Activated T-cell treated with anti-CD3 and anti-CD28 coated beads, Interleukin-2, amount 50 U/mL, for 4 hours (primary cell): ENCODE measurements around the gene NDNF. TPM values are rescaled to one million over a fixed set of nuclear protein-coding genes. Genes with fewer than 3 reads are reported as not detected.

Experiments
- ATAC-seq, 2 donors: fragments of 200-7000 bp; cut with Tn5 transposase; one replicate each; pipeline ENCODE4 v1.10.0; 2021
- DNase-seq: peaks from one replicate; pipeline ENCODE4 v3.0.0-alpha.2; 2020
- H3K27me3 Mint-ChIP-seq: one replicate; pipeline ENCODE4 v1.8.0; 2021; ENCODE audit warnings: low read depth, mixed read lengths
- H3K36me3 Mint-ChIP-seq: one replicate; pipeline ENCODE4 v1.8.0; 2022; ENCODE audit warnings: mixed read lengths; ENCODE audit not compliant: insufficient read depth
- H3K4me1 Mint-ChIP-seq: one replicate; pipeline ENCODE4 v1.8.0; 2021; ENCODE audit warnings: low read depth, mixed read lengths
- H3K4me3 Mint-ChIP-seq: one replicate; pipeline ENCODE4 v1.8.0; 2021; ENCODE audit warnings: mild to moderate bottlenecking, moderate library complexity, mixed read lengths
- H3K9me3 Mint-ChIP-seq: one replicate; pipeline ENCODE4 v1.8.0; 2021; ENCODE audit warnings: mixed read lengths
- total RNA-seq, 3 donors: library from RNA; stranded (reverse); gene quantifications; one replicate each; pipeline ENCODE4 v1.2.1, GENCODE V29; 2021

The NDNF gene
- total RNA-seq, result under 1 TPM in 2 of 3 donors, not detected in 1; 0.16 to 0.18 TPM

GRCh38 chr4:121072224-121073003, at the start of gene NDNF:
Gene NDNF (minus strand): TSS chr4:121072535. CDS start chr4:121045837, 26,698 bp downstream.
- peak within 1 kb of the TSS; percentile 81 for H3K4me3 Mint-ChIP-seq
- H3K36me3 Mint-ChIP-seq, result no peaks in the 10 kb centered on the region
- no peaks in the 10 kb centered on the region for H3K9me3 Mint-ChIP-seq
- ATAC-seq (peak; percentile 60 to 75), DNase-seq (peak; percentile 43)
- peaks cover 67% of the 10 kb centered on the region for H3K27me3 Mint-ChIP-seq
- H3K4me1 Mint-ChIP-seq, result peaks cover 28% of the 10 kb centered on the region

- Mint-ChIP-seq H3K27me3 (no peaks in the 10 kb centered on the region), H3K36me3 (no peaks in the 10 kb centered on the region), H3K9me3 (no peaks in the 10 kb centered on the region), H3K4me3 (no peak overlapping the region), H3K4me1 (peaks cover 11% of the 10 kb centered on the region)
- no peak for ATAC-seq
- DNase-seq, result no peak
Observed at GRCh38 chr4:121119715-121120114, 47.4 kb upstream of the NDNF start.

DNA sequence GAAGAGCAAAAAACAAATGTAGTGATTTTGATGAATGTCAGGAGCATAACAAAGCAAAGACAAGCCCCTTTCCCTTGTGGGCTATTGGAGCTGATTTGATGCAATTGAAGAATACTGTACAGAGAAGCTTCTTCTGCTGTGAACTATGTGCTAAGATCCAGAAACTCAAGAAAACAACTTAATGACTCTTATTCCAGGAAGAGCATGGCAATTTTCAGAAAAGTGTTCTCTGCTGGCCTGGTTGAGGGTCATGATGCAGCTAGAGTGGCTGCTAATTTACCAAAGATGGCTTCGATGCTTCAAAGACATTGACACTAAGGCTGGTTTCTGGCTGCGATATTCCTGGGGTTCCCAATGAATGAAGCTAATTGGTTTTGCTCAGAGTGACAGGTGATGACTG, 46.0 kb upstream of the NDNF start:
- DNase-seq (no peak), ATAC-seq (no peak)
- Mint-ChIP-seq H3K4me1 (peaks cover 13% of the 10 kb centered on the region), H3K27me3 (no peaks in the 10 kb centered on the region), H3K9me3 (no peaks in the 10 kb centered on the region), H3K4me3 (no peak overlapping the region), H3K36me3 (no peaks in the 10 kb centered on the region)

DNA sequence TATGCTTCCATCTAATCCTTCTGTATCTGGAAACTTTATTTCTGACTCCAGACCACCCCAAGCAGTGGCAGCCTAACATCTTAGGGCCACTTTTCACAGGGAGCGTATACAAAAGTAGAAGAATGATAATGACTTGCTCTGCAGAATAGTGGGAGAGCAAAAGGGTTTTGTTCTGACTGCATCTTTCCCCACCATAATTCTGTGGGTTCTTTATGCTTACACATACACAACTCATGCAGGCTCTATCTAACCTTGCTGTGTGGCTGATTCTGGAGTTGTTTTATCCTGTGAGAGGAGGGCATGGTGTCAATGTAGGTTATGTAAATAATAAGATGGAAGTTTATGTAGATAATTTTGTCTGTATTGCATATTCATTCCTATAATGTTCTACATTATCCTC, 42.4 kb upstream of the NDNF start:
- ATAC-seq, result peak; percentile 61 to 65
- H3K36me3 Mint-ChIP-seq, result no peaks in the 10 kb centered on the region
- H3K27me3 Mint-ChIP-seq, result no peaks in the 10 kb centered on the region
- H3K4me1 Mint-ChIP-seq, result peaks cover 13% of the 10 kb centered on the region
- DNase-seq, result no peak
- no peaks in the 10 kb centered on the region for H3K9me3 Mint-ChIP-seq
- H3K4me3 Mint-ChIP-seq, result no peak overlapping the region

DNA sequence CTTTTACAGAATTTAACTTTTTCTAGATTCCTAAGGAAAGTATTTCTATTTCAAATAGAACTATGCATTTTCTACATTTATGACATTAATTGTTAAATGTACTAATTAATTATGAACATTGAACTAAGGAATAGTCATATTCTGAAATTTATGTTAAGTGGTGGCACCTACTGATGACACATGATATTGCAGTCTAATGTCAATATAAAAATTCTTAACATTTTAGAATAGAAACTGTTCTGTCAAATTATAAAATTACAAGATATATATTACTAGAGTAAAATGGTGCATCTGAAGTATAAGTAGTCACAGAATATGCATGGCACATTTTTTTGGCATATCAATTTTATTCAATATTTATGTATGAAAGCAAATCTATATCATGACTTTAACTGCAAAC, 40.2 kb upstream of the NDNF start:
- ATAC-seq (no peak), DNase-seq (no peak)
- H3K9me3 Mint-ChIP-seq, result no peaks in the 10 kb centered on the region
- peaks cover 2% of the 10 kb centered on the region for H3K4me1 Mint-ChIP-seq
- no peak overlapping the region for H3K4me3 Mint-ChIP-seq
- no peaks in the 10 kb centered on the region for H3K27me3 Mint-ChIP-seq
- no peaks in the 10 kb centered on the region for H3K36me3 Mint-ChIP-seq

- no peaks in the 10 kb centered on the region for H3K36me3 Mint-ChIP-seq
- no peak for DNase-seq
- peaks cover 4% of the 10 kb centered on the region for H3K9me3 Mint-ChIP-seq
- peaks cover 2% of the 10 kb centered on the region for H3K27me3 Mint-ChIP-seq
- no peak for ATAC-seq
- H3K4me3 Mint-ChIP-seq, result no peak overlapping the region
- no peaks in the 10 kb centered on the region for H3K4me1 Mint-ChIP-seq
Observed at GRCh38 chr4:121108557-121108956, 36.2 kb upstream of the NDNF start.

DNA sequence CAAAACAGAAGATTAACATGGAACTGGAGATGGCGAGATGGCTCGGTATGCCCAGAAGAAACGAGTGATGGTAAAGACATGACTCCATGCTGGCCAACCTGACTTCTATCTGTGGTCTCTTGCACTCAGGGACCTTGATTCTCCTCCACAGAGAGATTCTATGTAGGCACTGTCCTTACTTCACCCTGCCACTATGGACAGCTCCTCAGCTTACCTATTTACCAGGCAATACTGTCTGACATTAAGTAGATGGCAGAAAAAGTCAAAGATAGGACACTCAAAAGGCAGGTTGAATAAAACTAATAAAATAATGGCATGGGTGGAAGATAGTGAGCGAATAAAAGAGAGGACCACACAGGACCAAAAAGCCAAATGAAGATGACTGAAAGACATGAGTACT, 35.2 kb upstream of the NDNF start:
- Mint-ChIP-seq H3K4me3 (no peak overlapping the region), H3K4me1 (no peaks in the 10 kb centered on the region), H3K27me3 (peaks cover 2% of the 10 kb centered on the region), H3K9me3 (peaks cover 4% of the 10 kb centered on the region), H3K36me3 (no peaks in the 10 kb centered on the region)
- no peak for ATAC-seq
- DNase-seq, result no peak

GRCh38 chr4:121100093-121100775, 27.9 kb upstream of the NDNF start:
- Mint-ChIP-seq H3K4me1 (no peaks in the 10 kb centered on the region), H3K4me3 (no peak overlapping the region), H3K27me3 (no peaks in the 10 kb centered on the region), H3K9me3 (no peaks in the 10 kb centered on the region), H3K36me3 (no peaks in the 10 kb centered on the region)
- DNase-seq, result no peak
- ATAC-seq, result no peak

DNA sequence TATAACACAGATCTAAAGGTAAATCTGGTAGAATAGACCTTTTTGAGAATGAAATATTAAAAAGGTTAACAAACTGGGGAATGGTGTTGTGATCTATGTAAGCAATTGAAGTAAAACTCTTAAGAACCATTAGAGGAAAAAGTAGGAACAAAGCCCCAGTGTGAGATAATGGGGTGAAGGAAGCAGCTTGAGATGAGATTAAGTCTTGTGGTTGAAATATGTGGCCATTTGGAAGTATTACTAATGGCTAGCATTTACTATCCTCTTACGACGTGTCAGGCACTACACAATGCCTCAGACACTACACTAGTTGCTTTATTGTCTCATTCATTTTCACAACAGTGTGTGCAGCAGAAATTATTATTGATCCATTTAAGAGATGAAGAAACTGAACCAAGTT, 25.9 kb upstream of the NDNF start:
- Mint-ChIP-seq H3K9me3 (no peaks in the 10 kb centered on the region), H3K36me3 (no peaks in the 10 kb centered on the region), H3K27me3 (no peaks in the 10 kb centered on the region), H3K4me3 (no peak overlapping the region), H3K4me1 (no peaks in the 10 kb centered on the region)
- ATAC-seq (no peak), DNase-seq (no peak)

DNA sequence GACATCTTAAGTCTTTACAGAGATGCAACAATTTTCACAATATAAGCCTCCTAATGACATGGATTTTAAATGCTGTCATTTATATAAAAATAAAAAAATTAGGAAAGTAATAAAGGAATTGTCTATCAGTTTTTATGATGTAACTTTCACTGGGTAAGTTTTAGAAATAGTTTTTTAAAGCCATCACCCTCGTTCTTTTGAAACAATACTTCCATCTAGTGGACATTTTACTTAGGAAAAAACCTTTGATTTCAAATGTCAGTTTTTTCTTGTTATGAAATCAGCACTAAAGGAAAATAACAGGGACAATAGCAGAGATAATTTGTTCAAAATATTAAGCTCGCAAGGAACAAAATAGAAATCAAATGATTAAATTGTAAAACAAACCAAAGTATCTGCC, 24.3 kb upstream of the NDNF start:
- no peaks in the 10 kb centered on the region for H3K4me1 Mint-ChIP-seq
- DNase-seq (no peak), ATAC-seq (no peak)

DNA sequence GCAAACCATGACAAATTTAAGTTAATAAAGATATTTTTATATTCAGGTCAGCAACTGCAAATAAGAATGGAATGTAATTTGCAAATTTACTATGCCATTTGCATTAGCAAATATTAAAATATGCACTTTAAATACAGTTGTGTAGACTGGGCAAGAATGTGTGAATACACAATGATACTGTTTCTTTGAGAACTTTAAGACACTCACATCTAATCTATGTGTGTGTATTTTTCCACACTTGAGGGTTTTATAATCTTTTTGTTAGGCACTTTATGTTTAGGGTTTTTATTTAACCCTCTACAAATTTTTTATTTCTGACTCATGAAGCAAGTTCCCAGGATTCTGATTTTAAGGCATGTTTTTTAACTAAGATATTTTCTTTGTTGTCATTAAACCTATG, 23.9 kb upstream of the NDNF start:
- no peaks in the 10 kb centered on the region for H3K9me3 Mint-ChIP-seq
- H3K27me3 Mint-ChIP-seq, result no peaks in the 10 kb centered on the region
- no peaks in the 10 kb centered on the region for H3K36me3 Mint-ChIP-seq
- H3K4me3 Mint-ChIP-seq, result no peak overlapping the region
- DNase-seq, result no peak
- no peaks in the 10 kb centered on the region for H3K4me1 Mint-ChIP-seq
- ATAC-seq, result no peak

More for the DNA sequence above, 24.3 kb upstream of the NDNF start:
- Mint-ChIP-seq H3K36me3 (no peaks in the 10 kb centered on the region), H3K9me3 (no peaks in the 10 kb centered on the region), H3K27me3 (no peaks in the 10 kb centered on the region), H3K4me3 (no peak overlapping the region)

DNA sequence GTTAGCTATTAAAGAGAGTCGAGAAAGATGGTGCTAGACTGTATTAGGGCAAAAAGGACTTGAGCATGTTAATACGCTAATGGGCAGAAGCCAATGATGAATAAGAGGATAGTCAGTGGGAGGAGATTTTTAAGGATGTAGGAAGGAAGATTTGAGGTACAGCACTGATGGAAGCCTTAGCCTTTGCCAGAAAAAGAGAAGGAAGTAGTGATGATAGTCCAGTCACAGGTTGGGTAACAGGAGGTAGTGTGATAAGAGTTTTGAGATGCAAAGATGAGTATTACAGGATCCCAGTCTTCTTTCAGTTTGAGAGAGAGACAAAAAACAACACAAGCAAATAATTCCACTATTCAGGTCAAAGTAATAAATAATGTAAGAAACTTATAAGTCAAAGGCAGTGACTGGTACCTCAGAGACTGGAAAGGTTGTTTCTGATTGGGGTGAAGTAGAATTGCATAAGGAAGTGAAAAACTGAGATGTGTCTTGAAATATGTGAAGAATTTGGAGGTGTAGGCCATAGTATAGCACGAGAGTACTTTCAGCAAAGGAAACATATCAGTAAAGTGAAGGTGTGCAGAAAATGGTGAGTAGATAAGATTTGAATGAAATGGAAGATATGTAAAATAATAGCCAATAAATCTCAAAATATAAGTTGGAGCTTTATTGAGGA, 22.1 kb upstream of the NDNF start:
- ATAC-seq, result no peak
- Mint-ChIP-seq H3K36me3 (no peaks in the 10 kb centered on the region), H3K4me3 (no peak overlapping the region)

DNA sequence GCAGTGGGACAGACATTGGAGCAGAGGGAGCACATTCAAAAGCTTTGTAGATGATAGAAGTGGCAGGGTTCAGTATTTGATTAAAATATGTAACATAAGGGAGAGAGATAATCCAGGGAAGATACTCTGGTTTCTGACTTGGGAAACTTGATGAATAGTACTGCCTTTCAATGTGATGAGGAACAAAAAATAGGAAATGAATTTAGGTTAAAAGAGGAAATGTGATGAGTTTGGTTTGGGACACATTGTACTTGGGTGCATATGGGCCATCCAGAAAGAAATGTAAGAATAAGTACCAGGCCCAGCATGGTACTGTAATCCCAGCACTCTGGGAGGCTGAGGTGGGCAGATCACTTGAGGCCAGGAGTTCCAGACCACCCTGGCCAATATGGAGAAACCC, 20.9 kb upstream of the NDNF start:
- H3K4me1 Mint-ChIP-seq, result no peaks in the 10 kb centered on the region
- H3K9me3 Mint-ChIP-seq, result no peaks in the 10 kb centered on the region
- H3K36me3 Mint-ChIP-seq, result no peaks in the 10 kb centered on the region
- H3K4me3 Mint-ChIP-seq, result no peak overlapping the region
- DNase-seq (no peak), ATAC-seq (no peak)
- H3K27me3 Mint-ChIP-seq, result no peaks in the 10 kb centered on the region

More for the DNA sequence above, 22.1 kb upstream of the NDNF start:
- DNase-seq, result no peak
- Mint-ChIP-seq H3K9me3 (no peaks in the 10 kb centered on the region), H3K4me1 (no peaks in the 10 kb centered on the region), H3K27me3 (no peaks in the 10 kb centered on the region)

DNA sequence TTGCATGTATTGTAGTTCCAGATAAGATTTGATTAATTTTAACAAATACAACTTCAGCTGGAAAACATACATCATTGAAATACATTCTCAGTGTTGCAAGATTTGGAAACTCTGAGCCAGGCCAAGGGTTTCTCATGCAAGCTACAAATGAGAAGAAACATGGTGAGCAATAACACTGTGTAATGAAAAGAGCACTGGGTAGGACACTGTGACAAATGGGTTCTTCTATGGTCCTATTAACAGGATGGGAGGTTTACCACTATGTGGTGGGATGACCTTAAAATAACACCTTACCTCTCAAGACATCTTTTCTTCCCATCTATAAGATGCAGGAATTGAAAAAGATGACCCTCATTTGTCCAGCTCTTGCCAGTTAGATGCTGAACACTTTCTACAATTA, 19.6 kb upstream of the NDNF start:
- H3K36me3 Mint-ChIP-seq, result no peaks in the 10 kb centered on the region
- ATAC-seq (no peak), DNase-seq (no peak)
- H3K9me3 Mint-ChIP-seq, result no peaks in the 10 kb centered on the region
- H3K4me3 Mint-ChIP-seq, result no peak overlapping the region
- no peaks in the 10 kb centered on the region for H3K27me3 Mint-ChIP-seq
- no peaks in the 10 kb centered on the region for H3K4me1 Mint-ChIP-seq

GRCh38 chr4:121088867-121089266, 16.5 kb upstream of the NDNF start:
- H3K9me3 Mint-ChIP-seq, result no peaks in the 10 kb centered on the region
- H3K4me1 Mint-ChIP-seq, result no peaks in the 10 kb centered on the region
- no peak overlapping the region for H3K4me3 Mint-ChIP-seq
- H3K36me3 Mint-ChIP-seq, result no peaks in the 10 kb centered on the region
- DNase-seq (no peak), ATAC-seq (no peak)
- peaks cover 5% of the 10 kb centered on the region for H3K27me3 Mint-ChIP-seq
